Hepatocyte (in vitro differentiated cells): ENCODE results near the gene SCN4B. TPM values are rescaled to one million over a fixed set of nuclear protein-coding genes. Genes with fewer than 3 reads are reported as not detected.

Source experiments
- DNase-seq: peaks from one replicate; pipeline ENCODE4 v3.0.0-alpha.2; 2016; ENCODE audit warnings: low spot score
- H2AFZ ChIP-seq: fragments of 200-600 bp; sonication (generic); 2 replicates; pipeline ENCODE4 v1.6.0; 2016; ENCODE audit warnings: antibody characterized with exemption, mild to moderate bottlenecking
- H3K27ac ChIP-seq: fragments of 200-600 bp; sonication (generic); 2 replicates; pipeline ENCODE4 v1.5.1; 2016; ENCODE audit warnings: mild to moderate bottlenecking
- H3K27me3 ChIP-seq: fragments of 200-600 bp; sonication (generic); 2 replicates; pipeline ENCODE4 v1.6.1; 2016
- H3K36me3 ChIP-seq: fragments of 200-600 bp; sonication (generic); replicated peaks from 2 replicates; pipeline ENCODE4 v1.5.1; 2016; ENCODE audit warnings: low read depth; ENCODE audit not compliant: insufficient read depth
- H3K4me1 ChIP-seq: fragments of 200-600 bp; sonication (generic); 2 replicates; pipeline ENCODE4 v1.5.1; 2016; ENCODE audit warnings: mild to moderate bottlenecking, moderate library complexity; ENCODE audit not compliant: insufficient read depth
- H3K4me2 ChIP-seq: fragments of 200-600 bp; sonication (generic); 2 replicates; pipeline ENCODE4 v1.6.0; 2016
- H3K4me3 ChIP-seq: fragments of 200-600 bp; sonication (generic); 2 replicates; pipeline ENCODE4 v1.5.1; 2016; ENCODE audit warnings: mild to moderate bottlenecking
- H3K79me2 ChIP-seq: fragments of 200-600 bp; sonication (generic); 2 replicates; pipeline ENCODE4 v1.6.0; 2017; ENCODE audit warnings: mild to moderate bottlenecking
- H3K9me2 ChIP-seq: fragments of 200-600 bp; sonication (generic); replicated peaks from 2 replicates; pipeline ENCODE4 v1.6.0; 2017; ENCODE audit warnings: mild to moderate bottlenecking; ENCODE audit not compliant: insufficient read depth
- H3K9me3 ChIP-seq: fragments of 200-600 bp; sonication (generic); 2 replicates; pipeline ENCODE4 v1.5.1; 2016; ENCODE audit warnings: low read depth, mild to moderate bottlenecking
- H4K20me1 ChIP-seq: fragments of 200-600 bp; sonication (generic); 2 replicates; pipeline ENCODE4 v1.6.0; 2016; ENCODE audit warnings: mild to moderate bottlenecking; ENCODE audit not compliant: insufficient read depth, poor library complexity, severe bottlenecking
- EZH2 ChIP-seq: fragments of 200-600 bp; sonication (generic); IDR thresholded peaks from 2 replicates; pipeline ENCODE4 v1.6.1; 2016; ENCODE audit warnings: antibody characterized with exemption, mild to moderate bottlenecking, borderline replicate concordance
- EZH2phosphoT487 ChIP-seq: fragments of 200-600 bp; sonication (generic); IDR thresholded peaks from one replicate; pipeline ENCODE4 v1.6.1; 2018; ENCODE audit warnings: antibody characterized with exemption, mild to moderate bottlenecking, low read depth, moderate library complexity; ENCODE audit not compliant: unreplicated experiment, severe bottlenecking
- WGBS: methylation state at CpG from one replicate; pipeline ENCODE4 v1.1.6; 2016; ENCODE audit warnings: low lambda C conversion rate; ENCODE audit errors: missing lambda C conversion rate; 5-methylcytosine and 5-hydroxymethylcytosine counted together
- polyA plus RNA-seq: library from polyadenylated mRNA; unstranded; fragments of >200 nt; fragmentation: Nextera tagmentation; extraction: Ambion mirVana; gene quantifications from 2 replicates; pipeline ENCODE4 v1.2.1, GENCODE V29; 2016
- total RNA-seq: library from RNA; depleted of rRNA; stranded (reverse); fragments of >200 nt; gene quantifications from 2 replicates; pipeline ENCODE4 v1.2.3, GENCODE V29; 2014
- TF ChIP-seq, protein P1 (sequence below): fragments of 200-600 bp; sonication (generic); IDR thresholded peaks from 2 replicates; pipeline ENCODE4 v1.5.1; 2016; ENCODE audit warnings: antibody characterized with exemption, mild to moderate bottlenecking; ENCODE audit not compliant: poor library complexity

The SCN4B gene
- total and polyA plus RNA-seq, 2 experiments from 2014 or later, result 0.57 to 1.1 TPM

DNA sequence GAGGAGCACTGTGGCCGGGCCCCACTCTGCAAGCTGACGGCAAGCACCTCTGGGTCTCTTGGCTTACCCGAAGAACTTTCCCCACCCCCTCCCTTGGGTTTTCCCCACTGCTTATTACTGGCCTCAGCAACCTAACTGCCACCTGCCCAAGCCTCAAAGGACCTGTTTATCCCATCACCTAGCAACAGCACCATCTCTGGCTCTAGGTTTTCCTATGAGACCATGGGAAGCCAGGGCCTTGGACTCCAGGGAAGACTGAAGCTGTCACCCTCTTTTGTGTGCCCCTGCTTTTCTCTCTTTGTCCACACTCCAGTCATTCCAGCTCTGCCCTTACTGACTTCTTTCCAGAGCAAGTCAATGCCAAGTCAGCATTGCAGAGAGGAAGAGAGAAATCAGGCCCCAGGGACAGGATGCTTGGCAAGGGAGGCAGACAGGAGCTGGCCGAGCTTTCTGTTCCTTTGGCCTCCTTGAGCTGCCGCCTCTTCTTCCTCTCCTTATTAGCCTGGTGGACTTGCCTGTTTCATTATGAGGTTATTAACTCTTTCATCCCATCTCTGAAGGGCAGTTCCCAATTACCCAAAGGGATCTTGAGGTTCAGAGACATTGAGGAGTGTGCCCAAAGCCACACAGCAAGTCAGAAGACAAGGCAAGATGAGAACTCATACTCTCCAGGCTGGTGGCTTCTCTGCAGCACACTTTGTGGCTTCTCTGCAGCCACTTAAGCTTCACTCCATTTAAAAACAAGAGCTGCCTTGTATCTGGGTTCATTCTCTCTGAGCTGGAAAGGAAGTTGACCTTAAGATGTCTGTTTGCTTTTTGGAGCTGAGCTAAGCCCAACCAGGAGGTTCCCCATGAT is 65.5 kb downstream of the SCN4B start, which contains the start of gene SMIM35:
Gene SMIM35, minus strand, starts transcription at position 51 of the 856 bp plus-strand sequence. CDS start 206 bp downstream, outside the sequence.
- no peak within 1 kb of the TSS for H2AFZ ChIP-seq
- no peaks in the 10 kb centered on the region for H4K20me1 ChIP-seq
- H3K4me3 ChIP-seq, result no peak within 1 kb of the TSS
- peaks cover 16% of the 10 kb centered on the region for H3K4me1 ChIP-seq
- no peak within 1 kb of the TSS for H3K27ac ChIP-seq
- H3K79me2 ChIP-seq, result no peaks in the 10 kb centered on the region
- no peaks in the 10 kb centered on the region for H3K27me3 ChIP-seq
- no peaks in the 10 kb centered on the region for H3K9me2 ChIP-seq
- H3K9me3 ChIP-seq, result no peaks in the 10 kb centered on the region
- TF ChIP-seq, protein P1, sequence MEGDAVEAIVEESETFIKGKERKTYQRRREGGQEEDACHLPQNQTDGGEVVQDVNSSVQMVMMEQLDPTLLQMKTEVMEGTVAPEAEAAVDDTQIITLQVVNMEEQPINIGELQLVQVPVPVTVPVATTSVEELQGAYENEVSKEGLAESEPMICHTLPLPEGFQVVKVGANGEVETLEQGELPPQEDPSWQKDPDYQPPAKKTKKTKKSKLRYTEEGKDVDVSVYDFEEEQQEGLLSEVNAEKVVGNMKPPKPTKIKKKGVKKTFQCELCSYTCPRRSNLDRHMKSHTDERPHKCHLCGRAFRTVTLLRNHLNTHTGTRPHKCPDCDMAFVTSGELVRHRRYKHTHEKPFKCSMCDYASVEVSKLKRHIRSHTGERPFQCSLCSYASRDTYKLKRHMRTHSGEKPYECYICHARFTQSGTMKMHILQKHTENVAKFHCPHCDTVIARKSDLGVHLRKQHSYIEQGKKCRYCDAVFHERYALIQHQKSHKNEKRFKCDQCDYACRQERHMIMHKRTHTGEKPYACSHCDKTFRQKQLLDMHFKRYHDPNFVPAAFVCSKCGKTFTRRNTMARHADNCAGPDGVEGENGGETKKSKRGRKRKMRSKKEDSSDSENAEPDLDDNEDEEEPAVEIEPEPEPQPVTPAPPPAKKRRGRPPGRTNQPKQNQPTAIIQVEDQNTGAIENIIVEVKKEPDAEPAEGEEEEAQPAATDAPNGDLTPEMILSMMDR, result no peak
- TF ChIP-seq EZH2 (no peak), EZH2phosphoT487 (no peak)
- DNase-seq, result no peak
- WGBS, result 91% methylated on average over 4 of the region's 5 CpGs
- H3K36me3 ChIP-seq, result no peaks in the 10 kb centered on the region
- no peak within 1 kb of the TSS for H3K4me2 ChIP-seq

DNA sequence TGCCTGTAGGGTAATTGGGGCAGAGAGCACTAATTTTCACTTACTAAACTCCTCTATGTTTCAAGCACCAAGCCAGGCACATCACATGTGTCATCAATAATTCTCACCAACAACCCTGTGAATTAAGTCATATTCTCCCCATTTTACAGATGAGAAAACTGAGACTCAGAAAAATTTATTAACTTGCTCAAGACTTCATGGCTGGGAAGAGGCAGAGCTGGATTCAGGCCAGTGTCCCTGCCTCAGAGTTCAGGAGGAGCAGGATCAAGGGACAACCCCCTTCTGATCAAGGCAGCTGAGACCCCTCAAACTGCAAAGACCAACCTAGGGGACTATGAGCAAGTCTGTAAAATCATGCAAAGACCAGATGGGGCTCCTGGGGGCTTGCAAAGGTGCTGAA is 68.0 kb downstream of the SCN4B start:
- H3K36me3 ChIP-seq, result no peaks in the 10 kb centered on the region
- peak overlapping the region; percentile 72 for H3K27ac ChIP-seq

DNA sequence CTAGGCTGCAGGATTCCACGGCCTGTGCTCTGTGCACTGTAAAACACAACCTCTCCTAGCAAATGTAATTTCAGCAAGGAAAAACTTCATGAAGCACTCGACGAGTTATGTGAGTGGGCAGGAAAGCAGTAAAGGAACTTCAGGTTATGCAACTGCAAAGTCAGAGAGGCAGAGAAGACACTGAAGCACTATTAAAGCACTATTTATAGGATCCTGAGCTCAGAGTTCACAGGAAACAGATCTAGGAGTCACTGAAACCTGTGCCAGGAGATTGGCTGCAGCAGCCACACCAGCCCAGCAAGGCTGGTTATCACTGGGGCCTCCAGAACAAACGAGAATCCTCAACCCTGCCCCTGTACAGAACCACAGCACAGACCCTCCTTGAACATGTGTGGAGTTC is 68.4 kb downstream of the SCN4B start:
- peak overlapping the region; percentile 72 for H3K27ac ChIP-seq
- no peaks in the 10 kb centered on the region for H3K79me2 ChIP-seq
- DNase-seq, result peak; percentile 71
- H3K9me2 ChIP-seq, result no peaks in the 10 kb centered on the region
- H2AFZ ChIP-seq, result no peak overlapping the region
- 22% methylated on average over 4 of the region's 4 CpGs for WGBS
- H3K27me3 ChIP-seq, result peaks cover 2% of the 10 kb centered on the region
- H3K4me2 ChIP-seq, result peak overlapping the region; percentile 31
- H4K20me1 ChIP-seq, result no peaks in the 10 kb centered on the region
- no peaks in the 10 kb centered on the region for H3K9me3 ChIP-seq
- H3K4me1 ChIP-seq, result peaks cover 13% of the 10 kb centered on the region
- TF ChIP-seq EZH2 (no peak), EZH2phosphoT487 (no peak)
- TF ChIP-seq, protein P1, result no peak
- no peak overlapping the region for H3K4me3 ChIP-seq
- no peaks in the 10 kb centered on the region for H3K36me3 ChIP-seq

More for the DNA sequence above, 68.0 kb downstream of the SCN4B start:
- TF ChIP-seq EZH2phosphoT487 (no peak), EZH2 (no peak)
- TF ChIP-seq, protein P1, result no peak
- DNase-seq, result no peak
- Histone ChIP-seq H3K9me3 (no peaks in the 10 kb centered on the region), H2AFZ (no peak overlapping the region), H3K4me1 (peaks cover 13% of the 10 kb centered on the region), H3K9me2 (no peaks in the 10 kb centered on the region), H3K4me2 (no peak overlapping the region), H3K4me3 (no peak overlapping the region), H3K27me3 (peaks cover 2% of the 10 kb centered on the region), H3K79me2 (no peaks in the 10 kb centered on the region), H4K20me1 (no peaks in the 10 kb centered on the region)

Other genes with a start within 250 kb of the SCN4B start
- 1.0 and 1.3 TPM in 2 replicates for gene TMPRSS13, start 223.4 kb downstream of the SCN4B start, total RNA-seq
- 1.1 and 1.9 TPM in 2 replicates for gene TMPRSS13, start 223.4 kb downstream of the SCN4B start, polyA plus RNA-seq
- gene IL10RA, start 166.4 kb downstream of the SCN4B start, total RNA-seq, result 0.28 and 2.3 TPM in 2 replicates
- 0.90 and 1.5 TPM in 2 replicates for gene IL10RA, start 166.4 kb downstream of the SCN4B start, polyA plus RNA-seq
- 10.9 and 12.9 TPM in 2 replicates for gene TMPRSS4, start 75.7 kb downstream of the SCN4B start, total RNA-seq
- 12.1 and 16.2 TPM in 2 replicates for gene TMPRSS4, start 75.7 kb downstream of the SCN4B start, polyA plus RNA-seq
- 0.03 TPM in 1 of 2 replicates, not detected in the other for gene SMIM35, start 65.9 kb downstream of the SCN4B start, total RNA-seq
- not detected in 2 replicates for gene SMIM35, start 65.9 kb downstream of the SCN4B start, polyA plus RNA-seq
- 1.1 and 1.3 TPM in 2 replicates for gene SCN2B, start 23.8 kb upstream of the SCN4B start, total RNA-seq
- 0.92 and 1.2 TPM in 2 replicates for gene SCN2B, start 23.8 kb upstream of the SCN4B start, polyA plus RNA-seq
- gene JAML, start 72.2 kb upstream of the SCN4B start, total RNA-seq, result 3.5 and 5.3 TPM in 2 replicates
- 5.0 and 5.9 TPM in 2 replicates for gene JAML, start 72.2 kb upstream of the SCN4B start, polyA plus RNA-seq
- 20.6 and 21.1 TPM in 2 replicates for gene MPZL3, start 99.5 kb upstream of the SCN4B start, total RNA-seq
- gene MPZL3, start 99.5 kb upstream of the SCN4B start, polyA plus RNA-seq, result 10.2 and 10.8 TPM in 2 replicates
- gene MPZL2, start 111.5 kb upstream of the SCN4B start, total RNA-seq, result 47.2 and 52.3 TPM in 2 replicates
- 38.4 and 48.0 TPM in 2 replicates for gene MPZL2, start 111.5 kb upstream of the SCN4B start, polyA plus RNA-seq
- not detected in 2 replicates for gene CD3E, start 151.9 kb upstream of the SCN4B start, total RNA-seq
- not detected in 2 replicates for gene CD3E, start 151.9 kb upstream of the SCN4B start, polyA plus RNA-seq
- gene CD3D, start 189.9 kb upstream of the SCN4B start, total RNA-seq, result 0.92 and 2.3 TPM in 2 replicates
- gene CD3D, start 189.9 kb upstream of the SCN4B start, polyA plus RNA-seq, result 1.8 and 3.6 TPM in 2 replicates
- 0.50 and 1.1 TPM in 2 replicates for gene CD3G, start 191.5 kb upstream of the SCN4B start, total RNA-seq
- 0.11 and 0.60 TPM in 2 replicates for gene CD3G, start 191.5 kb upstream of the SCN4B start, polyA plus RNA-seq
- gene UBE4A, start 206.8 kb upstream of the SCN4B start, total RNA-seq, result 57.5 and 61.5 TPM in 2 replicates
- 19.7 and 22.4 TPM in 2 replicates for gene UBE4A, start 206.8 kb upstream of the SCN4B start, polyA plus RNA-seq
- gene ATP5MG, start 248.8 kb upstream of the SCN4B start, total RNA-seq, result 64.7 and 68.1 TPM in 2 replicates
- gene ATP5MG, start 248.8 kb upstream of the SCN4B start, polyA plus RNA-seq, result 431 and 471 TPM in 2 replicates